GM12892 (cell line): Measurements from ENCODE around the gene NEK2.

Experiments used
- POLR2AphosphoS5 ChIP-seq: IDR thresholded peaks from 2 replicates; pipeline ENCODE4 v1.6.1; 2011; ENCODE audit warnings: low read depth, low read length, control low read depth
- TAF1 ChIP-seq: IDR thresholded peaks from 2 replicates; pipeline ENCODE4 v1.6.1; 2011; ENCODE audit warnings: low read depth, mild to moderate bottlenecking, control low read depth, low read length, borderline replicate concordance

GRCh38 chr1:211640301-211640630 is 35.2 kb downstream of the NEK2 start:
- TF ChIP-seq POLR2AphosphoS5, result no peak
- no peak for TF ChIP-seq TAF1
